ENCODE data around the gene CCDC80. TPM values are rescaled to one million over a fixed set of nuclear protein-coding genes. Genes with fewer than 3 reads are reported as not detected.
A peak's percentile ranks its signal among the peaks of the same experiment; 100 is the strongest.
"Not testable (repeated sequence)": the region's sequence is repeated elsewhere in the genome, so short reads cannot be mapped to it uniquely, and the experiment has no call there.

Gene CCDC80
- total RNA-seq, 2 donors from 2014 or later, result 0.28 TPM; not detected in 1

DNA sequence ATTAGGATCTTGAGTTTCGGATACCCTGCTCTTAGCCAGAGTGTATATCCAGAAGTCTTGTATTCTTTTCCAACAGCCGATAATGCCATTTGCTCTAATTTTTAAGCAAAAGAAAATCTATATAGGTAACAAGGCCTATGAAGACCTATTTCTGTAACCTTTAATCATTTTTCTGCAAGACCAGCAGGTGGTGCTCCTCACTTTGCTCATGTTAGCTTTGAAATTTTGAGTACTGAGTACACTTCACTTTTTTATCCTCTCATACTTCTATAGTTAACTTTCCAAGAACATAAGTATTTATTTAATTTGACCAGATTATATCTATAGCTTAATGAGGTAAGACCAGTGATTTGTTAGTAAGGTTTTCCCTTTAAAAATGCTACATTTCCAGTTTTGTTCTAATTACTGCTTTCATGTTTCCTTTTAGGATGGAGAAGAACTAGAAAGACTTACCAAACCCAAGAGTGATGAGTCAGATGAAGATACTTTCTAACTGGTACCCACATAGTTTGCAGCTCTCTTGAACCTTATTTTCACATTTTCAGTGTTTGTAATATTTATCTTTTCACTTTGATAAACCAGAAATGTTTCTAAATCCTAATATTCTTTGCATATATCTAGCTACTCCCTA lies 58.6 kb downstream of the CCDC80 start:
- H3K4me3 Mint-ChIP-seq, result no peak overlapping the region
- H3K9me3 Mint-ChIP-seq, result no peaks in the 10 kb centered on the region
- ATAC-seq (no peak), DNase-seq (ENCODE audit: low spot score) (no peak)
- H3K36me3 Mint-ChIP-seq, result peaks cover 2% of the 10 kb centered on the region
- peaks cover under 1 to 2% of the 10 kb centered on the region in 2 donors for H3K4me1 Mint-ChIP-seq (ENCODE audit: low read depth in 2 of 2)
- no peaks in the 10 kb centered on the region for H3K27me3 Mint-ChIP-seq
- H3K27ac Mint-ChIP-seq, result no peak overlapping the region

DNA sequence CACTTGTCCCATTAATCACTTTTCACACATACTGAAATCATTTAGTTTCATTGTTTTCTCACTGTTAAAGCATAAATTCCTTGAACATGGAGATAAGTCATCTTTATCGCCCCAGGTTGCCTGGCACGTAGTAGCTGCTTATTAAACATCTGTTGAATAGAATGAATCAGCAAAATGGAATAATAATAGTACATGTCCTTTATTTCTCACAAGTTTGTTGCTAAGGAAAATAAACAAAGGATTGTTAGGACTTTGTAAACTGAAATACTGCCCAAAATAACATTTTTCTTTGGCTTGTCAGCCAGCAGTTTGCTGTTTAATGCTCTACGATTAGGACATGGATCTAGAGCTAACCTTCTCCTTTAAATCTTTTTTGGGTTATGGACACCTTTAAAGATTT lies 61.2 kb downstream of the CCDC80 start:
- Mint-ChIP-seq H3K27me3 (no peaks in the 10 kb centered on the region), H3K9me3 (no peaks in the 10 kb centered on the region), H3K27ac (no peak overlapping the region), H3K36me3 (no peaks in the 10 kb centered on the region), H3K4me3 (no peak overlapping the region), H3K4me1 (ENCODE audit: low read depth in 2 of 2) (no peaks in the 10 kb centered on the region)
- ATAC-seq (no peak), DNase-seq (ENCODE audit: low spot score) (no peak)

DNA sequence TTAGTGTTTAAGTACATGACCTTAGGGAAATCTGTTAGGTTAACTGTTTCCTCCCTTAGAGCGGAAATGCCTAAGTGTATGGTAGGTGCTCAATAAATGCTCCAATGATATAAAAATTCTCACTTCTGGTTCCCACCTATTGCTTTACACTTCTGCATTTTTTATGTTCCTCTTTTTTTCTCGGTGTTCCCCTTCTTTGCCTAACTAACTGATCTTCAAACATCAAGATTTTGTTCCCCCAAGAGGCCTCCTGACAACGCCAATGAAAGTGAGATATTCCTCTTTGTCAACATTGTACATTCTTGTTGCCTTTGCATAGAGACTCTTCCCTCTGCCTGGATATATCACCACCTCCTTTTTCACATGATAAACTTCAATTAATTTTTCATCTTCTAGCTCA lies 61.7 kb downstream of the CCDC80 start:
- ATAC-seq, result no peak
- Mint-ChIP-seq H3K4me1 (ENCODE audit: low read depth in 2 of 2) (no peaks in the 10 kb centered on the region), H3K4me3 (no peak overlapping the region), H3K27ac (no peak overlapping the region), H3K9me3 (no peaks in the 10 kb centered on the region), H3K36me3 (no peaks in the 10 kb centered on the region), H3K27me3 (no peaks in the 10 kb centered on the region)
- DNase-seq (ENCODE audit: low spot score), result no peak

DNA sequence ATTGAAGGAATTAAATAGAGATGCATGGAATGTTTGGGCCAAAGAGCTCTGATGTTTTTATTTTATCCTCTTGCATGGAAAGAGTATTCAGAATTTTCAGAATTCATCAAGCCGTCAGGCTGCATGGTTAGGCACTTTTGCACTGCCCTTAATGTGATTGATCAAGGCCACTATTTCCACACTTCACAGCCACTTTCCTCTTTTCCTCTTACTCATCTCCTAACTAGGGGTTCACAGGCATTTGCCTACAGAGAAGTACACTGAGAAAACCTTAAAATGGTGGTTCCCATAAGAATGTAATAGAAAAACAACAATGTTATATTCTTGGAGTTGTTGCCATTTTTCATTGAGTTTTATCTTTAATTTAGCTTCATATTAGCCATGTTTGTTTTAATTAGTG lies 68.2 kb downstream of the CCDC80 start:
- no peak for ATAC-seq
- peaks cover 7 to 12% of the 10 kb centered on the region in 2 donors for H3K4me1 Mint-ChIP-seq (ENCODE audit: low read depth in 2 of 2)
- no peaks in the 10 kb centered on the region for H3K27me3 Mint-ChIP-seq
- H3K9me3 Mint-ChIP-seq, result no peaks in the 10 kb centered on the region
- H3K4me3 Mint-ChIP-seq, result no peak overlapping the region
- H3K27ac Mint-ChIP-seq, result no peak overlapping the region
- DNase-seq (ENCODE audit: low spot score), result no peak
- peaks cover 10% of the 10 kb centered on the region for H3K36me3 Mint-ChIP-seq

DNA sequence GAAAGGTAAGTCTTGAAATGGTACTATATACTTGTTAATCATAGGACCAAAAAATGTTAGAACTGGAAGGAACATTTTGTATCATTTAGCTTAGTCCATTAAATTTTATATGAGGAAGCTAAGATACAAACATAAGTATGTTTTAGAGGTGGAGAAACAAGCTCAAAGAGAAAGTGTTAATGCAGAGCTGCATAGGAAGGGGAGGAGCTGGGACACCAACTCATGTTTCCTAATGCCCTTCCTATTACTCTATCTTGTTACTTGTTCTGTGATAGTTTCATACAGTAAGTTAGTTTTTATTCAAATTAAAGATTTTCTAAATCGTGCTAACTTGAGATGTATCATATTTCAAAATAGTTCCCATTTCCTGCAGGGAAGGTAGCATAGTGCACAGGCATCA lies 71.7 kb downstream of the CCDC80 start:
- Mint-ChIP-seq H3K4me1 (ENCODE audit: low read depth in 2 of 2) (peaks cover 11 to 21% of the 10 kb centered on the region in 2 donors), H3K27ac (no peak overlapping the region), H3K9me3 (no peaks in the 10 kb centered on the region), H3K27me3 (no peaks in the 10 kb centered on the region), H3K36me3 (peaks cover 16% of the 10 kb centered on the region), H3K4me3 (no peak overlapping the region)
- DNase-seq (ENCODE audit: low spot score) (no peak), ATAC-seq (no peak)

DNA sequence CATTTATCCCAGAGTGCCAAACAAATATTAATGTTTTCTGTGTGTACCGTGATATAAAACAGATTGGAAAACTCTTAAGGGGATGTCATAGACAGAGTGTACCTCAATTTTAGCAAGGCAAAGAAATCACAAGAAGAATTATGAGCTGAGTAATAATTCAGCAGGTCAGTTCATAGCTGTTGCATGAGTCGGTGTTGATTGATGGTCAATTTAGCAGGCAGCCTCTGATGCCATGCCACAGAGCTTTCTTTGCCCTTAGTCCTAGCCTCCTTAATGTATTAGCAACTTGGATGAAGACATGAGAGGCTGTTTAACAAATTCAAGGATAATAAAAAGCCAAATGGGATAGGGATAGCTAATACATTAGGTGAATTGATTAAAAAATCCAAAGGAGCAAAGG lies 72.3 kb downstream of the CCDC80 start:
- Mint-ChIP-seq H3K4me3 (no peak overlapping the region), H3K27me3 (no peaks in the 10 kb centered on the region), H3K27ac (no peak overlapping the region), H3K4me1 (ENCODE audit: low read depth in 2 of 2) (peaks cover 11 to 21% of the 10 kb centered on the region in 2 donors), H3K36me3 (peaks cover 16% of the 10 kb centered on the region), H3K9me3 (no peaks in the 10 kb centered on the region)
- DNase-seq (ENCODE audit: low spot score), result no peak
- no peak for ATAC-seq

DNA sequence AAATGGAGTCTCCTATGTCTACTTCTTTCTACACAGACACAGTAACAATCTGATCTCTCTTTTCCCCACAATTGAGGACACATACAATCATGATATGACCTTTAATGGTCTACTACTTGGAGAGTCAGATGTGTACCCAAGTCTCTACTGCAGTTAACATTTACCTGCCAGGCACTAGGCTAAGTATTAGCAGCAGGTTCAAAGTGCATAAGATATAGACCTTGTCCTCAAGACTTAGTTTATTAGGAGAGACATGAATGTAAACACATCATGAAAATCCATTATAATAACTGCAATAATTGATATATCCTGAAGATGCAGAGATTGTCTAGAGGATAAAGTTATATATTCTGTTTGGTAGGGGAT lies 76.0 kb downstream of the CCDC80 start:
- no peak for DNase-seq (ENCODE audit: low spot score)
- H3K4me3 Mint-ChIP-seq, result no peak overlapping the region
- H3K27me3 Mint-ChIP-seq, result no peaks in the 10 kb centered on the region
- no peaks in the 10 kb centered on the region for H3K9me3 Mint-ChIP-seq
- peak overlapping the region in 1 of 2 donors; percentile 12 for H3K27ac Mint-ChIP-seq
- peaks cover 18 to 32% of the 10 kb centered on the region in 2 donors for H3K4me1 Mint-ChIP-seq (ENCODE audit: low read depth in 2 of 2)
- H3K36me3 Mint-ChIP-seq, result peaks cover 6% of the 10 kb centered on the region
- no peak for ATAC-seq

DNA sequence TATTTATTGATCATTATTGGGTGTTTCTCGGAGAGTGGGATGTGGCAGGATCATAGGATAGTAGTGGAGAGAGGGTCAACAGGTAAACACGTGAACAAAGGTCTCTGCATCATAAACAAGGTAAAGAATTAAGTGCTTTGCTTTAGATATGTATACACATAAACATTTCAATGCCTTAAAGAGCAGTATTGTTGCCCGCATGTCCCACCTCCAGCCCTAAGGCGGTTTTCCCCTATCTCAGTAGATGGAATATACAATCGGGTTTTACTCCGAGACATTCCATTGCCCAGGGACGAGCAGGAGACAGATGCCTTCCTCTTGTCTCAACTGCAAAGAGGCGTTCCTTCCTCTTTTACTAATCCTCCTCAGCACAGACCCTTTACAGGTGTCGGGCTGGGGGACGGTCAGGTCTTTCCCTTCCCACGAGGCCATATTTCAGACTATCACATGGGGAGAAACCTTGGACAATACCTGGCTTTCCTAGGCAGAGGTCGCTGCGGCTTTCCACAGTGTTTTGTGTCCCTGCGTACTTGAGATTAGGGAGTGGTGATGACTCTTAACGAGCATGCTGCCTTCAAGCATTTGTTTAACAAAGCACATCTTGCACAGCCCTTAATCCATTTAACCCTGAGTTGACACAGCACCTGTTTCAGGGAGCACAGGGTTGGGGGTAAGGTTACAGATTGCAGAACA lies 76.5 kb downstream of the CCDC80 start:
- H3K4me3 Mint-ChIP-seq; H3K9me3 Mint-ChIP-seq; H3K36me3 Mint-ChIP-seq; DNase-seq (ENCODE audit: low spot score); ATAC-seq; H3K27me3 Mint-ChIP-seq: not testable (repeated sequence)
- H3K27ac Mint-ChIP-seq, result peak overlapping the region in 1 of 2 donors; percentile 62
- peaks cover 24 to 37% of the 10 kb centered on the region in 2 donors for H3K4me1 Mint-ChIP-seq (ENCODE audit: low read depth in 2 of 2)

DNA sequence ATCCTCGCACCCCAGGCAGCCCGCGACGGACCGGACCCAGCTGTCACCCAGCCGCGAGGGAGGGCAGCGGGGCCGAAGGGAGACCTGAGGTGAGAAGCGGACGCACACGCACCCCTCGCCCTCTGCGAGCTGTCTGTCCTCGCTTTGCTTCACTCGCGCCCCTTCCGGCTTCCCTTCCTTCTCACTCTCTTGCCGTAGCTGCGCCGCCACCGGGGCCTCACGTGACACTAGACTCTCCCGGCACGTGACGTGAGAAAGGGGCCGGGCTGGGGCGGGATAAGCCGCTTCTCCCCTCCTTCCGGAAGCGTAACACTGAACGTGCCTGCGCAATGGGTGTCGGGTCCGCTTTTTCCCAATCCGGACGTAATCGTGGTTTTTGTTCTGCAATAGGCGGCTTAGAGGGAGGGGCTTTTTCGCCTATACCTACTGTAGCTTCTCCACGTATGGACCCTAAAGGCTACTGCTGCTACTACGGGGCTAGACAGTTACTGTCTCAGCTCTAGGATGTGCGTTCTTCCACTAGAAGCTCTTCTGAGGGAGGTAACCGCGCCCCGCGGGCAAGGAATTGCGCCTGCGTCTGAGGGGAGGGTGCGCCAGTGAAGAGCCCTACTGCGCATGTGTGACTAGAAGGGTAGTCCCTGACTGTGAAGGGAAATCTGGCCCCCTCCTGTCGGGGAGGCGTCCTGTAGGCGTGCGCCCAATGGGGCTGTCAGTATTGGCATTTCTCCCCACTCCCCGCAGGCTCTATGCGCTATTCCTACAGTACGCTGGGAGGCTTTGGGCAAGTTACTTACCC lies 79.0 kb downstream of the CCDC80 start, which contains the start of the genes ATG3 and SLC35A5:
Gene ATG3, minus strand, starts transcription at position 229 of the 796 bp plus-strand sequence. CDS start 434 bp downstream, outside the sequence.
Gene SLC35A5, plus strand, starts transcription at position 312 of the 796 bp plus-strand sequence. CDS start 1,359 bp downstream, outside the sequence.
- Mint-ChIP-seq H3K27ac (peak within 1 kb of the TSS; percentile 91 to 98), H3K4me1 (ENCODE audit: low read depth in 2 of 2) (peaks cover 24 to 40% of the 10 kb centered on the region in 2 donors), H3K36me3 (peaks cover 6% of the 10 kb centered on the region), H3K4me3 (peak within 1 kb of the TSS; percentile 90), H3K27me3 (no peaks in the 10 kb centered on the region), H3K9me3 (no peaks in the 10 kb centered on the region)
- DNase-seq (ENCODE audit: low spot score), result peak; percentile 98
- ATAC-seq, result peak; percentile 91

DNA sequence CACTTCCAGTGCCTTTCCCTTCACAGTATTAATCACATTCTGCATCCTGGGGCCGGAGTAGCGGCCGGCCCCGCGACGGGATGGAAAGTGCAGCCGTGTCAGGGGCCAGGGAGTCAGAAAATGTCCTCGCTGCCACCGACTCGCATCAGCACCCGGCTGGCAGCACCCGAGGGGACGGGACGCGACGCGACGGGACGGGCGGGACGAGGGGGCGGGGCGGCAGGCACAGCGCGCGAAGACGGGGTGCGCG lies 79.5 kb downstream of the CCDC80 start:
- ATAC-seq, result peak; percentile 74 to 76
- H3K27me3 Mint-ChIP-seq, result no peaks in the 10 kb centered on the region
- H3K4me1 Mint-ChIP-seq (ENCODE audit: low read depth in 2 of 2), result peaks cover 21 to 36% of the 10 kb centered on the region in 2 donors
- H3K9me3 Mint-ChIP-seq, result no peaks in the 10 kb centered on the region
- no peak for DNase-seq (ENCODE audit: low spot score)
- peaks cover 2% of the 10 kb centered on the region for H3K36me3 Mint-ChIP-seq
- peak overlapping the region; percentile 91 to 98 for H3K27ac Mint-ChIP-seq
- peak overlapping the region; percentile 90 for H3K4me3 Mint-ChIP-seq

DNA sequence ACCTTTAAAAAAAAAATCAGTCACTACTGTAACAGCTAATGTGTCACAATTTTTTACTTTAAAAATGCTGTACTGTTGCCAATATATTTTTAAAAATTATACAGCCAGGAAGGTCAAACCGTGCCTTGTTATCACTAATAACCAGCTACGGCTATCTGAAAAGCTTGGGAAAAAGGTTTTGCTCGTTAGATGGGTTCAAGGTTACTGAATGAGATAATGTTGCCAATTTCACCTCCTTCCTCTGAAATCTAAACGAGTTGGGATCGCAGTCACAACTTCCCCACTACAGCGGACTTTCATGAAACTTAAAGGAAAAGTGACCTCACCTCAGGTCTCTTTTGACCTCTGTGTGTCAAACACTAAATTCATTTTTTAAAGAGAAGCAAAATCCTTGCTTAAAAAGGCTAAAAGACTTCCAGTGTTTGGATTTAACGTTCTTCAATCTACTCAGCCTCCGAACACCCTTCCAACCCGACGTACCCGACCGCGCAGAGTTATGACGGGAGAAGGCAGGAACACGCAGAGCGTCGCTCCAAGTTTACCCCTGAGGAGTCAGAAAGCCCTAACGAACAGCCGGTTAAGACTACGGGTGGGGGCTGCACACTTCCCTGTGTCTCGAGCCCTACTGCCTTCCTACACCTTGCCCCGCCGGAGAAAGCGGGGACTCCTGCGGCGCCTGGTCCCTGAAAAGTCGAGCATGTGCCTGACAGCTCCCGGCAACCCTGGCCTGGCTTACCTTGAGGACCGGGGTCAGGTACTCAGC lies 80.0 kb downstream of the CCDC80 start:
- ATAC-seq (peak; percentile 29 to 54), DNase-seq (ENCODE audit: low spot score) (peak; percentile 71)
- H3K27me3 Mint-ChIP-seq, result no peaks in the 10 kb centered on the region
- H3K36me3 Mint-ChIP-seq, result peaks cover 1% of the 10 kb centered on the region
- peak overlapping the region; percentile 91 to 98 for H3K27ac Mint-ChIP-seq
- peak overlapping the region; percentile 90 for H3K4me3 Mint-ChIP-seq
- peaks cover 23 to 34% of the 10 kb centered on the region in 2 donors for H3K4me1 Mint-ChIP-seq (ENCODE audit: low read depth in 2 of 2)
- H3K9me3 Mint-ChIP-seq, result no peaks in the 10 kb centered on the region

DNA sequence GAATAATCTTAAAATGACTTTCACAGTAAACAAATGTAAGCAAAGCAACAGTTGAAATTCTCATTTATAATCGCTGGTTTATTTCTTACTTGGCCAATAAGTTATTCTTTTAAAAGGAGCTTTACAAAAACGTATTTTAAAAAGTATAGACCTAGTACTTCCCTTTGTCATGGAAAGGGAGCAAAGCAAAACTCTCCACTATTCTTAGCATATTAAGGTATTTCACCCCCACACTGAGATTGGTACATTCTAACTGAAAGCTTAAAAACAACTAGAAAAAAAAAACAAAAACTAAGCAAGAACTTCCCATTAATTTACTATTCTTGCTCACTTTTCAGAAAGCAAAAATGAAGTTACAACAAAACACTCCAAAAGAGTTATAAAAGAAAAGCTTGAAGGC lies 80.6 kb downstream of the CCDC80 start:
- Mint-ChIP-seq H3K4me1 (ENCODE audit: low read depth in 2 of 2) (peaks cover 29 to 40% of the 10 kb centered on the region in 2 donors), H3K27me3 (no peaks in the 10 kb centered on the region), H3K27ac (peak overlapping the region; percentile 91 to 98), H3K9me3 (no peaks in the 10 kb centered on the region), H3K36me3 (peaks cover 5% of the 10 kb centered on the region), H3K4me3 (peak overlapping the region; percentile 90)
- DNase-seq (ENCODE audit: low spot score), result no peak
- ATAC-seq, result no peak

DNA sequence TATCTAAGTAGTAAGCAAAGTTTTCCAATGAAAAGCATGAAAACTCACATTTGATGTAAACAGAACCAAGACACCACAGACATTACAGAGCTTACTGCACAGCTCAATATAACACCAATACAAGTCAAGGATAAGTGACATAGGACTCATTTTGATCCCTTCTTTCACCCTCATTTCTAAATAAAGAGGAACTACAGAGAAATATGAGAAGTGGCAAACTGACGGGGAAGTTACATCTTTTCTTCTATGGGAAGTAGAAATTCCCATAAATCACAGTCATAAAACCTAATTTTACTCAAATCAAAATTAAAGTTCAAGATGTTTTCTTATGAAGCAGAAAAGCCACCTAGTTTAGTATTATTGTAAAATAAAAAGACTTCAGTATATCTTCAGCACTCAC lies 83.0 kb downstream of the CCDC80 start:
- H3K4me1 Mint-ChIP-seq (ENCODE audit: low read depth in 2 of 2), result peaks cover 31 to 44% of the 10 kb centered on the region in 2 donors
- peaks cover 5% of the 10 kb centered on the region for H3K36me3 Mint-ChIP-seq
- H3K27me3 Mint-ChIP-seq, result no peaks in the 10 kb centered on the region
- no peak overlapping the region for H3K27ac Mint-ChIP-seq
- ATAC-seq, result no peak
- no peak overlapping the region for H3K4me3 Mint-ChIP-seq
- DNase-seq (ENCODE audit: low spot score), result no peak
- no peaks in the 10 kb centered on the region for H3K9me3 Mint-ChIP-seq
